ENCODE results near the gene IGFBP1. TPM values are rescaled to one million over a fixed set of nuclear protein-coding genes. Genes with fewer than 3 reads are reported as not detected.
A peak's percentile ranks its signal among the peaks of the same experiment; 100 is the strongest.

IGFBP1 gene
- total and polyA plus RNA-seq, 2 of the 13 experiments (the other 11 are each of a cell fraction or from before 2014, with no cell fraction given): 5.4 to 885 TPM

DNA sequence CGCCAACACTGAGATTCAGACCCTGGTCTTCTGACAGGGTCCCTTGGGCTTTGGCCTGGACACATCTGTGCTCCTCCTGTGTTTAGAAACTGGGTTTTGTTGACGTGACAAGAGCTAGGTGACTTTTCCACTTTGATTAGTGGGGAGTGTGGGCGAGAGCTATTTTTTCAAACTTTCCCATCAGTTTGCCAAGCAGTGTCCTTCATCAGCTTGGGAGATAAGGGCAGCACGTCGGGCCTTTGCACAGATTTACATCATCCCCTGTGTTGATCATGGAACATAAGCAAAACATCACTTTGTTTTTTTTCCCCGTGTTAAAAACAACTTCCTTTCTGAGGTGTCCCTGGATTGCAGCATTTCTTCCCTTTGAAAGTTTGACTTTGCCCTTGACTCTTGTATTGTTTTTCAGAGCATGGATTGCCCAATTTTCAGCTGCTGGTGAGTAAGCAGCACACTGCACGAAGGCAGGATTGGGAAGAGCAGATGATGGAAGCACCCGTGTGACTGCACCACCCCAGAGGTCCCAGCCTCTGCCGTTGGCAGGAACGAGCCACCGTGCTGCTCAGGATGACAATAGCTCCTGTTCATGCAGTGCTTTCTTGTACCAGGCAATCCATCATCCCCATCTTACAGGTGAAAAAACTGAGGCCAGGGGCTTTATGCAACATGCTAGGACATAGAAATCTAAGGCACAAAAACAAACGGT is 6.4 kb upstream of the IGFBP1 start (continued):
- TF ChIP-seq TGIF2 (CRISPR knock-in tag; IDR thresholded peaks at IDR 0.05): peak; percentile 87
- TF ChIP-seq ZNF274 (CRISPR knock-in tag; IDR thresholded peaks at IDR 0.05): no peak
- no peak; the same call in 1 of the 2 replicates for TF ChIP-seq ZSCAN30 (CRISPR knock-in tag; IDR thresholded peaks at IDR 0.05)
- TF ChIP-seq SRY (CRISPR knock-in tag; IDR thresholded peaks at IDR 0.05): no peak
- TF ChIP-seq SOX5 (CRISPR knock-in tag; IDR thresholded peaks at IDR 0.05; ENCODE audit: borderline replicate concordance): peak; percentile 99
- no peak for TF ChIP-seq ZNF20 (CRISPR knock-in tag; IDR thresholded peaks at IDR 0.05)
- no peak for TF ChIP-seq SRSF4 (IDR thresholded peaks at IDR 0.05; ENCODE audit: low read depth, low read length, poor library complexity, severe bottlenecking)
- TF ChIP-seq, protein P1, sequence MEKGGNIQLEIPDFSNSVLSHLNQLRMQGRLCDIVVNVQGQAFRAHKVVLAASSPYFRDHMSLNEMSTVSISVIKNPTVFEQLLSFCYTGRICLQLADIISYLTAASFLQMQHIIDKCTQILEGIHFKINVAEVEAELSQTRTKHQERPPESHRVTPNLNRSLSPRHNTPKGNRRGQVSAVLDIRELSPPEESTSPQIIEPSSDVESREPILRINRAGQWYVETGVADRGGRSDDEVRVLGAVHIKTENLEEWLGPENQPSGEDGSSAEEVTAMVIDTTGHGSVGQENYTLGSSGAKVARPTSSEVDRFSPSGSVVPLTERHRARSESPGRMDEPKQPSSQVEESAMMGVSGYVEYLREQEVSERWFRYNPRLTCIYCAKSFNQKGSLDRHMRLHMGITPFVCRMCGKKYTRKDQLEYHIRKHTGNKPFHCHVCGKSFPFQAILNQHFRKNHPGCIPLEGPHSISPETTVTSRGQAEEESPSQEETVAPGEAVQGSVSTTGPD (CRISPR knock-in tag; IDR thresholded peaks at IDR 0.05): 0 out of 2 replicates have a peak, but pooled peaks have one; percentile 62
- TF ChIP-seq, protein P2, sequence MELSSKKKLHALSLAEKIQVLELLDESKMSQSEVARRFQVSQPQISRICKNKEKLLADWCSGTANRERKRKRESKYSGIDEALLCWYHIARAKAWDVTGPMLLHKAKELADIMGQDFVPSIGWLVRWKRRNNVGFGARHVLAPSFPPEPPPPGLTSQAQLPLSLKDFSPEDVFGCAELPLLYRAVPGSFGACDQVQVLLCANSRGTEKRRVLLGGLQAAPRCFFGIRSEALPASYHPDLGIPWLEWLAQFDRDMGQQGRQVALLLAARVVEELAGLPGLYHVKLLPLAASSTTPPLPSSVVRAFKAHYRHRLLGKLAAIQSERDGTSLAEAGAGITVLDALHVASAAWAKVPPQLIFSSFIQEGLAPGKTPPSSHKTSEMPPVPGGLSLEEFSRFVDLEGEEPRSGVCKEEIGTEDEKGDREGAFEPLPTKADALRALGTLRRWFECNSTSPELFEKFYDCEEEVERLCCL (CRISPR knock-in tag; IDR thresholded peaks at IDR 0.05; ENCODE audit: borderline replicate concordance): peak; percentile 75; the same call in 1 of the 2 replicates
- TF ChIP-seq, protein P3, sequence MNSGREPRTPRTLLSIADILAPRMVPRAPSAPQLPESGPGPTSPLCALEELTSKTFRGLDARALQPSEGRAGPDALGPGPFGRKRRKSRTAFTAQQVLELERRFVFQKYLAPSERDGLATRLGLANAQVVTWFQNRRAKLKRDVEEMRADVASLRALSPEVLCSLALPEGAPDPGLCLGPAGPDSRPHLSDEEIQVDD (CRISPR knock-in tag; IDR thresholded peaks at IDR 0.05; ENCODE audit: borderline replicate concordance): no peak
- TF ChIP-seq ERF (CRISPR knock-in tag; IDR thresholded peaks at IDR 0.05): peak; percentile 90
- TF ChIP-seq ZNF382 (CRISPR knock-in tag; IDR thresholded peaks at IDR 0.05; ENCODE audit: borderline replicate concordance): no peak
- peak; percentile 90 for TF ChIP-seq ZNF350 (CRISPR knock-in tag; IDR thresholded peaks at IDR 0.05; ENCODE audit: borderline replicate concordance, low read depth)
- peak; percentile 80 for TF ChIP-seq ZNF709 (CRISPR knock-in tag; IDR thresholded peaks at IDR 0.05)
- peak; percentile 76; the same call in 1 of the 2 replicates for TF ChIP-seq ZNF543 (CRISPR knock-in tag; IDR thresholded peaks at IDR 0.05)
- TF ChIP-seq ZFX (CRISPR knock-in tag; IDR thresholded peaks at IDR 0.05; ENCODE audit: low read depth): peak; percentile 73
- TF ChIP-seq ZNF335 (CRISPR knock-in tag; IDR thresholded peaks at IDR 0.05): peak; percentile 93
- TF ChIP-seq, protein P4, sequence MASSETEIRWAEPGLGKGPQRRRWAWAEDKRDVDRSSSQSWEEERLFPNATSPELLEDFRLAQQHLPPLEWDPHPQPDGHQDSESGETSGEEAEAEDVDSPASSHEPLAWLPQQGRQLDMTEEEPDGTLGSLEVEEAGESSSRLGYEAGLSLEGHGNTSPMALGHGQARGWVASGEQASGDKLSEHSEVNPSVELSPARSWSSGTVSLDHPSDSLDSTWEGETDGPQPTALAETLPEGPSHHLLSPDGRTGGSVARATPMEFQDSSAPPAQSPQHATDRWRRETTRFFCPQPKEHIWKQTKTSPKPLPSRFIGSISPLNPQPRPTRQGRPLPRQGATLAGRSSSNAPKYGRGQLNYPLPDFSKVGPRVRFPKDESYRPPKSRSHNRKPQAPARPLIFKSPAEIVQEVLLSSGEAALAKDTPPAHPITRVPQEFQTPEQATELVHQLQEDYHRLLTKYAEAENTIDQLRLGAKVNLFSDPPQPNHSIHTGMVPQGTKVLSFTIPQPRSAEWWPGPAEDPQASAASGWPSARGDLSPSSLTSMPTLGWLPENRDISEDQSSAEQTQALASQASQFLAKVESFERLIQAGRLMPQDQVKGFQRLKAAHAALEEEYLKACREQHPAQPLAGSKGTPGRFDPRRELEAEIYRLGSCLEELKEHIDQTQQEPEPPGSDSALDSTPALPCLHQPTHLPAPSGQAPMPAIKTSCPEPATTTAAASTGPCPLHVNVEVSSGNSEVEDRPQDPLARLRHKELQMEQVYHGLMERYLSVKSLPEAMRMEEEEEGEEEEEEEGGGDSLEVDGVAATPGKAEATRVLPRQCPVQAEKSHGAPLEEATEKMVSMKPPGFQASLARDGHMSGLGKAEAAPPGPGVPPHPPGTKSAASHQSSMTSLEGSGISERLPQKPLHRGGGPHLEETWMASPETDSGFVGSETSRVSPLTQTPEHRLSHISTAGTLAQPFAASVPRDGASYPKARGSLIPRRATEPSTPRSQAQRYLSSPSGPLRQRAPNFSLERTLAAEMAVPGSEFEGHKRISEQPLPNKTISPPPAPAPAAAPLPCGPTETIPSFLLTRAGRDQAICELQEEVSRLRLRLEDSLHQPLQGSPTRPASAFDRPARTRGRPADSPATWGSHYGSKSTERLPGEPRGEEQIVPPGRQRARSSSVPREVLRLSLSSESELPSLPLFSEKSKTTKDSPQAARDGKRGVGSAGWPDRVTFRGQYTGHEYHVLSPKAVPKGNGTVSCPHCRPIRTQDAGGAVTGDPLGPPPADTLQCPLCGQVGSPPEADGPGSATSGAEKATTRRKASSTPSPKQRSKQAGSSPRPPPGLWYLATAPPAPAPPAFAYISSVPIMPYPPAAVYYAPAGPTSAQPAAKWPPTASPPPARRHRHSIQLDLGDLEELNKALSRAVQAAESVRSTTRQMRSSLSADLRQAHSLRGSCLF (CRISPR knock-in tag; IDR thresholded peaks at IDR 0.05; ENCODE audit: borderline replicate concordance): peak; percentile 63; the same call in 1 of the 2 replicates
- TF ChIP-seq ATRX (CRISPR knock-in tag; IDR thresholded peaks at IDR 0.05; ENCODE audit: borderline replicate concordance): no peak
- TF ChIP-seq ZNF549 (CRISPR knock-in tag; IDR thresholded peaks at IDR 0.05): no peak
- TF ChIP-seq, protein P5, sequence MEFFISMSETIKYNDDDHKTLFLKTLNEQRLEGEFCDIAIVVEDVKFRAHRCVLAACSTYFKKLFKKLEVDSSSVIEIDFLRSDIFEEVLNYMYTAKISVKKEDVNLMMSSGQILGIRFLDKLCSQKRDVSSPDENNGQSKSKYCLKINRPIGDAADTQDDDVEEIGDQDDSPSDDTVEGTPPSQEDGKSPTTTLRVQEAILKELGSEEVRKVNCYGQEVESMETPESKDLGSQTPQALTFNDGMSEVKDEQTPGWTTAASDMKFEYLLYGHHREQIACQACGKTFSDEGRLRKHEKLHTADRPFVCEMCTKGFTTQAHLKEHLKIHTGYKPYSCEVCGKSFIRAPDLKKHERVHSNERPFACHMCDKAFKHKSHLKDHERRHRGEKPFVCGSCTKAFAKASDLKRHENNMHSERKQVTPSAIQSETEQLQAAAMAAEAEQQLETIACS (CRISPR knock-in tag; IDR thresholded peaks at IDR 0.05): no peak

Measured in HepG2 (cell line).